Gastrocnemius medialis (tissue), 4 donors: ENCODE measurements around the gene GLI3. TPM values are rescaled to one million over a fixed set of nuclear protein-coding genes. Genes with fewer than 3 reads are reported as not detected.

Source experiments
- ATAC-seq, 2 donors: fragments of 150-250 bp; one replicate each; pipeline ENCODE4 v1.9.1; 2016
- DNase-seq, 2 donors: peaks; one replicate each; pipeline ENCODE4 v3.0.0-alpha.2; 2019
- H3K27ac ChIP-seq, 4 donors: fragments of 200-600 bp; sonication (generic); 1 replicate in 1 of 4; 2 replicates in 3 of 4; pipeline ENCODE4 v1.5.1; 2016 to 2018; ENCODE audit warnings: mild to moderate bottlenecking in 2 of 4, moderate library complexity in 1 of 4
- H3K27me3 ChIP-seq, 3 donors: fragments of 200-600 bp; sonication (generic) in 2 of 3; 1 replicate in 1 of 3; 2 replicates in 2 of 3; pipeline versions ENCODE4 v1.5.1 to v1.6.0; 2016 to 2019; ENCODE audit warnings: mild to moderate bottlenecking in 1 of 3, moderate library complexity in 1 of 3
- H3K36me3 ChIP-seq, 2 donors: fragments of 200-600 bp; sonication (generic) in 1 of 2; one replicate each; pipeline ENCODE4 v1.5.1; 2017 to 2018
- H3K4me1 ChIP-seq, 2 donors: fragments of 200-600 bp; sonication (generic) in 1 of 2; one replicate each; pipeline ENCODE4 v1.5.1; 2016 to 2017; ENCODE audit warnings: mild to moderate bottlenecking in 2 of 2
- H3K4me3 ChIP-seq, 4 donors: fragments of 200-600 bp; sonication (generic) in 3 of 4; 1 replicate in 1 of 4; 2 replicates in 3 of 4; pipeline ENCODE4 v1.5.1; 2016 to 2019; ENCODE audit warnings: mild to moderate bottlenecking in 2 of 4
- H3K9me3 ChIP-seq, 3 donors: fragments of 200-600 bp; sonication (generic) in 2 of 3; 1 replicate in 1 of 3; 2 replicates in 2 of 3; pipeline ENCODE4 v1.5.1; 2016 to 2019
- CTCF ChIP-seq, 5 experiments: fragments of 450-650 bp in 3 of 5; fragments of 200-600 bp in 2 of 5; sonication (generic) in 2 of 5; IDR thresholded peaks in 4 of 5; conservative IDR thresholded peaks in 1 of 5; 1 replicate in 4 of 5; 2 replicates in 1 of 5; pipeline ENCODE4 v1.5.1; 2016 to 2019; ENCODE audit warnings: antibody characterized with exemption in 5 of 5, mild to moderate bottlenecking in 3 of 5, moderate library complexity in 3 of 5
- POLR2A ChIP-seq, 2 donors: fragments of 450-650 bp; IDR thresholded peaks; one replicate each; pipeline ENCODE4 v1.6.1; 2017; ENCODE audit warnings: antibody characterized with exemption in 2 of 2, mild to moderate bottlenecking in 2 of 2, moderate library complexity in 2 of 2
- in situ Hi-C, 4 donors: fragments of 200-750 bp; cut with MboI; loops; one replicate each; pipeline versions ENCODE4 v1.15.0 to v1.8.0; 2017; ENCODE audit warnings: low sequenced_read_pairs in 4 of 4
- intact Hi-C: fragments of 100-400 bp; cut with DNase I; formaldehyde crosslinking; loops from one replicate; pipeline ENCODE4 v1.15.1; 2023; ENCODE audit warnings: low total_unique reads
- total RNA-seq, 4 donors: library from RNA; depleted of rRNA; stranded (reverse); fragments of >200 nt; gene quantifications; one replicate each; pipeline versions ENCODE4 v1.1.0 to v1.2.3, GENCODE V29; 2016

The GLI3 gene
- total RNA-seq, 4 donors from 2014 or later: 0.46 to 1.6 (median 0.81) TPM

- ATAC-seq: no peak
- Histone ChIP-seq H3K4me3 (no peak overlapping the region), H3K36me3 (no peaks in the 10 kb centered on the region), H3K4me1 (peaks cover 12% of the 10 kb centered on the region in 2 donors), H3K27ac (no peak overlapping the region), H3K9me3 (no peaks in the 10 kb centered on the region), H3K27me3 (no peaks in the 10 kb centered on the region)
- no peak for TF ChIP-seq CTCF (IDR thresholded peaks at IDR 0.05 in 4 of 5, conservative IDR thresholded peaks at IDR 0.05 in 1 of 5)
- TF ChIP-seq POLR2A (IDR thresholded peaks at IDR 0.05): no peak
- in situ Hi-C loops (no loop called here), intact Hi-C loops (loop anchor here (10.0 kb wide), 1 partner anchor 116 kb away; no protein-coding TSS in a partner anchor)
- no peak for DNase-seq
These were observed 128.0 kb downstream of the GLI3 start for GRCh38 chr7:42108803-42109528.

GRCh38 chr7:42107484-42108240 is 129.3 kb downstream of the GLI3 start:
- ATAC-seq (peak; percentile 35 to 54), DNase-seq (peak in 1 of 2 donors; percentile 25)
- intact Hi-C loops: loop anchor here (10.0 kb wide), 1 partner anchor 117 kb away; no protein-coding TSS in a partner anchor
- Histone ChIP-seq H3K9me3 (no peaks in the 10 kb centered on the region), H3K36me3 (no peaks in the 10 kb centered on the region), H3K4me3 (no peak overlapping the region), H3K4me1 (peaks cover 12% of the 10 kb centered on the region in 2 donors), H3K27ac (no peak overlapping the region), H3K27me3 (no peaks in the 10 kb centered on the region)
- in situ Hi-C loops: no loop called here
- TF ChIP-seq CTCF (IDR thresholded peaks at IDR 0.05 in 4 of 5, conservative IDR thresholded peaks at IDR 0.05 in 1 of 5) (no peak), POLR2A (IDR thresholded peaks at IDR 0.05) (no peak)

GRCh38 chr7:42106562-42106961 is 130.4 kb downstream of the GLI3 start:
- Histone ChIP-seq H3K9me3 (no peaks in the 10 kb centered on the region), H3K36me3 (no peaks in the 10 kb centered on the region), H3K27ac (peak overlapping the region in 3 of 4 donors; percentile 13 to 37 (median 14)), H3K4me3 (no peak overlapping the region), H3K27me3 (no peaks in the 10 kb centered on the region), H3K4me1 (peaks cover 12% of the 10 kb centered on the region in 2 donors)
- DNase-seq (no peak), ATAC-seq (peak in 1 of 2 donors; percentile 50)
- intact Hi-C loops: loop anchor here (10.0 kb wide), 1 partner anchor 118 kb away; no protein-coding TSS in a partner anchor
- in situ Hi-C loops: no loop called here
- TF ChIP-seq CTCF (IDR thresholded peaks at IDR 0.05 in 4 of 5, conservative IDR thresholded peaks at IDR 0.05 in 1 of 5) (no peak), POLR2A (IDR thresholded peaks at IDR 0.05) (no peak)

- H3K27me3 ChIP-seq: no peaks in the 10 kb centered on the region
- H3K27ac ChIP-seq: peak overlapping the region in 2 of 4 donors; percentile 14 to 21
- DNase-seq (no peak), ATAC-seq (no peak)
- no peaks in the 10 kb centered on the region for H3K9me3 ChIP-seq
- in situ Hi-C loops (no loop called here), intact Hi-C loops (loop anchor here (10.0 kb wide), 1 partner anchor 119 kb away; no protein-coding TSS in a partner anchor)
- TF ChIP-seq CTCF (IDR thresholded peaks at IDR 0.05 in 4 of 5, conservative IDR thresholded peaks at IDR 0.05 in 1 of 5) (no peak), POLR2A (IDR thresholded peaks at IDR 0.05) (no peak)
- H3K4me1 ChIP-seq: peaks cover 12% of the 10 kb centered on the region in 2 donors
- no peak overlapping the region for H3K4me3 ChIP-seq
- H3K36me3 ChIP-seq: no peaks in the 10 kb centered on the region
These were observed 131.3 kb downstream of the GLI3 start for GRCh38 chr7:42105554-42106358.
